ENCODE measurements around the gene GAMT.
A peak's percentile ranks its signal among the peaks of the same experiment; 100 is the strongest.

GAMT gene

GRCh38 chr19:1399079-1399478, 2.3 kb downstream of the GAMT start:
- no peak for DNase-seq

GRCh38 chr19:1397838-1398237, 3.5 kb downstream of the GAMT start:
- no peak for DNase-seq

- DNase-seq = no peak
Observed at GRCh38 chr19:1396768-1397679, 4.3 kb downstream of the GAMT start.

- no peak for DNase-seq
Observed at GRCh38 chr19:1396019-1396767, 5.1 kb downstream of the GAMT start.

GRCh38 chr19:1395194-1396018, 5.9 kb downstream of the GAMT start:
- no peak for DNase-seq

GRCh38 chr19:1394252-1395193, 6.8 kb downstream of the GAMT start:
- no peak for DNase-seq

- DNase-seq = no peak
Observed at GRCh38 chr19:1393841-1394240, 7.5 kb downstream of the GAMT start.

- DNase-seq = no peak
Observed at GRCh38 chr19:1392939-1393530, 8.3 kb downstream of the GAMT start.

- DNase-seq = no peak
Observed at GRCh38 chr19:1392407-1392806, 8.9 kb downstream of the GAMT start.

- DNase-seq = no peak
Observed at GRCh38 chr19:1390890-1391423, 10.4 kb downstream of the GAMT start.

- no peak for DNase-seq
Observed at GRCh38 chr19:1389033-1389940, 12.1 kb downstream of the GAMT start.

- no peak for DNase-seq
Observed at GRCh38 chr19:1388637-1389026, 12.7 kb downstream of the GAMT start.

GRCh38 chr19:1387684-1388636, 13.4 kb downstream of the GAMT start:
- DNase-seq = no peak

- no peak for DNase-seq
Observed at GRCh38 chr19:1386945-1387683, 14.2 kb downstream of the GAMT start.

GRCh38 chr19:1385816-1386215, 15.5 kb downstream of the GAMT start:
- DNase-seq = no peak

GRCh38 chr19:1384478-1385110, 16.7 kb downstream of the GAMT start:
- DNase-seq = no peak

- peak; percentile 68 for DNase-seq
Observed at GRCh38 chr19:1384085-1384462, 17.3 kb downstream of the GAMT start.

Measured in activated effector memory CD4-positive, alpha-beta T cell treated with anti-CD3 and anti-CD28 coated beads, Interleukin-2, amount 50 U/mL, for 16 hours (primary cell).